Fibroblast of lung (primary cell): ENCODE measurements around the gene MSI2. TPM values are rescaled to one million over a fixed set of nuclear protein-coding genes. Genes with fewer than 3 reads are reported as not detected.

Experiments
- DNase-seq, 2 donors: peaks; one replicate each; pipeline versions ENCODE4 v3.0.0 to v3.0.0-alpha.2; 2010; ENCODE audit warnings: low read depth in 2 of 2
- H2AFZ ChIP-seq: 2 replicates; pipeline ENCODE4 v1.5.1; 2012; ENCODE audit warnings: low read length, control low read depth, inconsistent platforms
- H3K27ac ChIP-seq: 2 replicates; pipeline ENCODE4 v1.5.1; 2011; ENCODE audit warnings: low read length, control low read depth; ENCODE audit not compliant: insufficient read depth
- H3K27me3 ChIP-seq: 2 replicates; pipeline ENCODE4 v1.5.1; 2011; ENCODE audit warnings: mild to moderate bottlenecking, low read length; ENCODE audit not compliant: control insufficient read depth, insufficient read depth
- H3K36me3 ChIP-seq: 2 replicates; pipeline ENCODE4 v1.5.1; 2011; ENCODE audit warnings: low read length; ENCODE audit not compliant: control insufficient read depth, insufficient read depth
- H3K4me1 ChIP-seq: 2 replicates; pipeline ENCODE4 v1.5.1; 2011; ENCODE audit warnings: low read length; ENCODE audit not compliant: control insufficient read depth, insufficient read depth; ENCODE audit errors: extremely low read depth
- H3K4me2 ChIP-seq: 2 replicates; pipeline ENCODE4 v1.5.1; 2011; ENCODE audit warnings: low read length, control low read depth; ENCODE audit not compliant: insufficient read depth; ENCODE audit errors: extremely low read depth
- H3K4me3 ChIP-seq, 4 experiments: fragments of 200-600 bp in 1 of 4; sonication (generic) in 1 of 4; replicated peaks in 1 of 4; 2 replicates each; pipeline ENCODE4 v1.5.1; 2011 to 2016; ENCODE audit warnings: low read length in 4 of 4, low read depth in 3 of 4, mild to moderate bottlenecking in 3 of 4, control low read depth in 2 of 4, inconsistent platforms in 1 of 4, mixed read lengths in 1 of 4; ENCODE audit not compliant: insufficient read depth in 1 of 4; ENCODE audit errors: control extremely low read depth in 1 of 4
- H3K79me2 ChIP-seq: 2 replicates; pipeline ENCODE4 v1.5.1; 2012; ENCODE audit warnings: mild to moderate bottlenecking, low read length, inconsistent platforms; ENCODE audit not compliant: control insufficient read depth, insufficient read depth
- H3K9ac ChIP-seq: 2 replicates; pipeline ENCODE4 v1.5.1; 2011; ENCODE audit warnings: mild to moderate bottlenecking, low read length, control low read depth; ENCODE audit not compliant: insufficient read depth
- H3K9me3 ChIP-seq: 2 replicates; pipeline ENCODE4 v1.5.1; 2012; ENCODE audit warnings: low read depth, low read length; ENCODE audit not compliant: control insufficient read depth, insufficient read depth
- H4K20me1 ChIP-seq: 2 replicates; pipeline ENCODE4 v1.5.1; 2011; ENCODE audit warnings: low read length; ENCODE audit not compliant: control insufficient read depth, insufficient read depth; ENCODE audit errors: extremely low read depth
- CTCF ChIP-seq, 2 donors: IDR thresholded peaks in 1 of 2; conservative IDR thresholded peaks in 1 of 2; 1 replicate in 1 of 2; 2 replicates in 1 of 2; pipeline ENCODE4 v1.5.1; 2011 to 2012; ENCODE audit warnings: low read length in 2 of 2, control low read depth in 1 of 2, inconsistent platforms in 1 of 2, low read depth in 1 of 2, mild to moderate bottlenecking in 1 of 2
- EZH2 ChIP-seq: IDR thresholded peaks from 2 replicates; pipeline ENCODE4 v1.5.1; 2012; ENCODE audit warnings: low read length, control low read depth, mild to moderate bottlenecking; ENCODE audit errors: missing control alignments
- polyA plus RNA-seq, 2 donors: library from polyadenylated mRNA; depleted of rRNA in 1 of 2; stranded (reverse) in 1 of 2; unstranded in 1 of 2; fragments of >200 nt; gene quantifications; 2 replicates each; pipeline ENCODE4 v1.2.1, GENCODE V29; 2011 to 2012; ENCODE audit warnings: missing spikeins in 1 of 2
- total RNA-seq: library from RNA; depleted of rRNA; stranded (reverse); fragments of >200 nt; gene quantifications from 2 replicates; pipeline ENCODE4 v1.2.1, GENCODE V29; 2014

MSI2 gene
- total and polyA plus RNA-seq, 2 donors (not counting 1 experiment from before 2014, with no cell fraction given) = 6.8 to 14.2 TPM

- H3K4me3 ChIP-seq = no peak overlapping the region
- H3K27me3 ChIP-seq = peaks cover 2% of the 10 kb centered on the region
- H3K9ac ChIP-seq = no peak overlapping the region
- no peak overlapping the region for H2AFZ ChIP-seq
- H3K36me3 ChIP-seq = no peaks in the 10 kb centered on the region
- no peak overlapping the region for H3K27ac ChIP-seq
- no peaks in the 10 kb centered on the region for H4K20me1 ChIP-seq
- no peaks in the 10 kb centered on the region for H3K79me2 ChIP-seq
- no peak for TF ChIP-seq EZH2
- TF ChIP-seq CTCF (conservative IDR thresholded peaks at IDR 0.05 in 1 of 2, IDR thresholded peaks at IDR 0.05 in 1 of 2; ENCODE audit: low read depth in 1 of 2, low read length in 2 of 2) = no peak
- no peaks in the 10 kb centered on the region for H3K4me1 ChIP-seq
- H3K4me2 ChIP-seq = no peak overlapping the region
- no peaks in the 10 kb centered on the region for H3K9me3 ChIP-seq
- no peak for DNase-seq
Observed at GRCh38 chr17:57236686-57237299, 19.5 kb upstream of the MSI2 start.

- Histone ChIP-seq H3K4me3 (no peak overlapping the region), H3K27me3 (peaks cover 10% of the 10 kb centered on the region), H3K9ac (no peak overlapping the region), H3K36me3 (no peaks in the 10 kb centered on the region), H2AFZ (no peak overlapping the region), H4K20me1 (no peaks in the 10 kb centered on the region), H3K27ac (no peak overlapping the region), H3K79me2 (no peaks in the 10 kb centered on the region), H3K4me1 (no peaks in the 10 kb centered on the region), H3K4me2 (no peak overlapping the region), H3K9me3 (no peaks in the 10 kb centered on the region)
- TF ChIP-seq EZH2 (no peak), CTCF (conservative IDR thresholded peaks at IDR 0.05 in 1 of 2, IDR thresholded peaks at IDR 0.05 in 1 of 2; ENCODE audit: low read depth in 1 of 2, low read length in 2 of 2) (no peak)
- DNase-seq = no peak
Observed at GRCh38 chr17:57240648-57241047, 15.7 kb upstream of the MSI2 start.

DNA sequence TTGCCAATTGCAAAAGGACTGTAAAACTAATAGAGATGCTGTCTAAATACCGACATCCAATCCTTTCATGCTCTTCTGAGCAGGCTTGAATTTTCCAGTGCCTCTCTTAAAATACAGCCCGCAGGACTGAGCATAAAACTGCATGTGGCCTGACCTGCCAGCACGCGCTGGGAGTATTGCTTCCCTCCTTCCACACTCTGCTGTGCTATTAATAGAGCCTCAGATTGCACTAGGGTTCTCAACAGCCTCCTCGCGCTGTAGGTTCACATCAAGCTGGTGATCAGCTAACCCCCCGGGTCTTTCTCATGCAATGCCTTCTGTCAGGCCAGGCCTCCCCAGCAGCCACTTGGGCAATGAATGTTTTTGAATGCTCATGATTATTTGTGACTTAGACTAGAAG is 14.2 kb upstream of the MSI2 start:
- H4K20me1 ChIP-seq = no peaks in the 10 kb centered on the region
- TF ChIP-seq CTCF (conservative IDR thresholded peaks at IDR 0.05 in 1 of 2, IDR thresholded peaks at IDR 0.05 in 1 of 2; ENCODE audit: low read depth in 1 of 2, low read length in 2 of 2) = no peak
- TF ChIP-seq EZH2 = no peak

More for the DNA sequence above, 14.2 kb upstream of the MSI2 start:
- Histone ChIP-seq H3K9me3 (no peaks in the 10 kb centered on the region), H3K36me3 (no peaks in the 10 kb centered on the region), H3K27ac (no peak overlapping the region), H3K4me1 (no peaks in the 10 kb centered on the region), H3K4me2 (no peak overlapping the region), H3K4me3 (no peak overlapping the region), H3K79me2 (no peaks in the 10 kb centered on the region), H3K9ac (no peak overlapping the region), H2AFZ (no peak overlapping the region), H3K27me3 (peaks cover 10% of the 10 kb centered on the region)
- no peak for DNase-seq
